GM11168 (cell line): ENCODE results near the gene KCNF1.

Source experiments
- in situ Hi-C: fragments of 300-500 bp; cut with MboI; formaldehyde crosslinking; loops from one replicate; pipeline ENCODE4 v1.12.0; 2022; ENCODE audit warnings: low sequenced_read_pairs; ENCODE audit not compliant: unreplicated experiment

KCNF1 gene

GRCh38 chr2:10911291-10912075, at the start of gene KCNF1:
Gene KCNF1, plus strand, starts transcription at chr2:10911934. Its CDS starts 493 bp downstream, at chr2:10912427.
- in situ Hi-C loops: no loop called here

- in situ Hi-C loops: no loop called here
Observed at GRCh38 chr2:10862330-10862729, 49.4 kb upstream of the KCNF1 start.

GRCh38 chr2:10863047-10863446, 48.7 kb upstream of the KCNF1 start:
- in situ Hi-C loops: no loop called here

GRCh38 chr2:10863837-10864236, 47.9 kb upstream of the KCNF1 start:
- in situ Hi-C loops: no loop called here

GRCh38 chr2:10864251-10864650, 47.5 kb upstream of the KCNF1 start:
- in situ Hi-C loops: no loop called here

GRCh38 chr2:10864861-10865636, 46.7 kb upstream of the KCNF1 start:
- in situ Hi-C loops: no loop called here

- in situ Hi-C loops: no loop called here
Observed at GRCh38 chr2:10865841-10866240, 45.9 kb upstream of the KCNF1 start.

GRCh38 chr2:10867692-10868420, 43.9 kb upstream of the KCNF1 start:
- in situ Hi-C loops: no loop called here

- in situ Hi-C loops: no loop called here
Observed at GRCh38 chr2:10868465-10869314, 43.0 kb upstream of the KCNF1 start.

GRCh38 chr2:10871978-10872377, 39.8 kb upstream of the KCNF1 start:
- in situ Hi-C loops: no loop called here

GRCh38 chr2:10873171-10873570, 38.6 kb upstream of the KCNF1 start:
- in situ Hi-C loops: no loop called here

GRCh38 chr2:10873790-10874437, 37.8 kb upstream of the KCNF1 start:
- in situ Hi-C loops: no loop called here

- in situ Hi-C loops: no loop called here
Observed at GRCh38 chr2:10875126-10875525, 36.6 kb upstream of the KCNF1 start.

- in situ Hi-C loops: no loop called here
Observed at GRCh38 chr2:10876394-10876793, 35.3 kb upstream of the KCNF1 start.

- in situ Hi-C loops: no loop called here
Observed at GRCh38 chr2:10876963-10877362, 34.8 kb upstream of the KCNF1 start.

- in situ Hi-C loops: no loop called here
Observed at GRCh38 chr2:10877651-10878111, 34.1 kb upstream of the KCNF1 start.

GRCh38 chr2:10878268-10878915, 33.3 kb upstream of the KCNF1 start:
- in situ Hi-C loops: no loop called here

- in situ Hi-C loops: no loop called here
Observed at GRCh38 chr2:10879159-10879558, 32.6 kb upstream of the KCNF1 start.
